ENCODE data around the gene TRAP1. TPM values are rescaled to one million over a fixed set of nuclear protein-coding genes. Genes with fewer than 3 reads are reported as not detected.

Gene TRAP1
- total and polyA plus RNA-seq, 4 donors, result 78.3 to 148 (median 112) TPM

DNA sequence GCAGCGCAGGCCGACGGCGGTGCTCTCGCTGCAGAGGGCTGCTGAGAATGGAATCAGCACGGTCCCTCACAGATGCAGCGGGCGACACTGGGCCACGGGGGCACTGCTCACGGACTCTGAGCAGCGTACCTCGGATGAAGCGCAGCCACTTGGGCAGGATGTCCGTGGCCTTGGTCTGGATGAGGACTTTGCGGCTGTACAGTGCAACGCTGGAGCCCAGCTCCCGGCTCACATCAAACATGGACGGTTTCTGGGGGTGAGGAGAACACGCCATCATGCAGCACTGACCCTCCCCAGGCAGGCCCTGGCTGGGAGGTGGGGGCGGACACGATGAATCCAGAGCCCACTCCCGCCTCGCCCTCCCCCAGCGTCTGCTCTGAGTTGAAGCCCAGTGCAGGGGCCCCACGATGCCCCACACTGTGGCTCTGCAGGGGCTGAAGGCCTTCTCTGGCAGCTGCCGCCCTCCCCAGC is 44.7 kb downstream of the TRAP1 start:
- H3K9me3 ChIP-seq (ENCODE audit: control insufficient read depth in 4 of 4, low read length in 3 of 4), result no peaks in the 10 kb centered on the region
- no peak overlapping the region for H3K9ac ChIP-seq (ENCODE audit: low read depth in 1 of 2, low read length in 2 of 2)
- no peaks in the 10 kb centered on the region for H3K27me3 ChIP-seq (ENCODE audit: control insufficient read depth in 4 of 4, insufficient read depth in 4 of 4, low read length in 3 of 4)
- no peak for TF ChIP-seq ATF3 (IDR thresholded peaks at IDR 0.05)
- TF ChIP-seq ZBTB33 (IDR thresholded peaks at IDR 0.05), result no peak
- no peak for TF ChIP-seq FOXA1 (IDR thresholded peaks at IDR 0.05)
- no peak for TF ChIP-seq HNF4A (conservative IDR thresholded peaks at IDR 0.05)
- TF ChIP-seq REST (IDR thresholded peaks at IDR 0.05), result no peak
- no peak for TF ChIP-seq FOXA2 (IDR thresholded peaks at IDR 0.05)
- no peak for TF ChIP-seq SP1 (IDR thresholded peaks at IDR 0.05)
- no peak for TF ChIP-seq YY1 (IDR thresholded peaks at IDR 0.05)
- no peak for TF ChIP-seq JUND (IDR thresholded peaks at IDR 0.05)
- TF ChIP-seq NR2F2 (IDR thresholded peaks at IDR 0.05), result no peak
- no peak for TF ChIP-seq GABPA (IDR thresholded peaks at IDR 0.05 in 1 of 2, conservative IDR thresholded peaks at IDR 0.05 in 1 of 2)
- TF ChIP-seq EGR1 (IDR thresholded peaks at IDR 0.05; ENCODE audit: low read depth in 2 of 2), result no peak
- TF ChIP-seq RAD21 (IDR thresholded peaks at IDR 0.05), result no peak
- TF ChIP-seq, protein P1, sequence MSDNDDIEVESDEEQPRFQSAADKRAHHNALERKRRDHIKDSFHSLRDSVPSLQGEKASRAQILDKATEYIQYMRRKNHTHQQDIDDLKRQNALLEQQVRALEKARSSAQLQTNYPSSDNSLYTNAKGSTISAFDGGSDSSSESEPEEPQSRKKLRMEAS (IDR thresholded peaks at IDR 0.05), result no peak
- TF ChIP-seq HNF4G (IDR thresholded peaks at IDR 0.05), result no peak
- TF ChIP-seq TAF1 (conservative IDR thresholded peaks at IDR 0.05), result no peak
- TF ChIP-seq, protein P2, sequence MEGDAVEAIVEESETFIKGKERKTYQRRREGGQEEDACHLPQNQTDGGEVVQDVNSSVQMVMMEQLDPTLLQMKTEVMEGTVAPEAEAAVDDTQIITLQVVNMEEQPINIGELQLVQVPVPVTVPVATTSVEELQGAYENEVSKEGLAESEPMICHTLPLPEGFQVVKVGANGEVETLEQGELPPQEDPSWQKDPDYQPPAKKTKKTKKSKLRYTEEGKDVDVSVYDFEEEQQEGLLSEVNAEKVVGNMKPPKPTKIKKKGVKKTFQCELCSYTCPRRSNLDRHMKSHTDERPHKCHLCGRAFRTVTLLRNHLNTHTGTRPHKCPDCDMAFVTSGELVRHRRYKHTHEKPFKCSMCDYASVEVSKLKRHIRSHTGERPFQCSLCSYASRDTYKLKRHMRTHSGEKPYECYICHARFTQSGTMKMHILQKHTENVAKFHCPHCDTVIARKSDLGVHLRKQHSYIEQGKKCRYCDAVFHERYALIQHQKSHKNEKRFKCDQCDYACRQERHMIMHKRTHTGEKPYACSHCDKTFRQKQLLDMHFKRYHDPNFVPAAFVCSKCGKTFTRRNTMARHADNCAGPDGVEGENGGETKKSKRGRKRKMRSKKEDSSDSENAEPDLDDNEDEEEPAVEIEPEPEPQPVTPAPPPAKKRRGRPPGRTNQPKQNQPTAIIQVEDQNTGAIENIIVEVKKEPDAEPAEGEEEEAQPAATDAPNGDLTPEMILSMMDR (IDR thresholded peaks at IDR 0.05; ENCODE audit: low read depth, low read length, missing input control), result no peak
- 97% methylated on average over 26 of the region's 26 CpGs for WGBS
- H3K4me3 ChIP-seq (ENCODE audit: low read depth in 1 of 3, low read length in 3 of 3), result no peak overlapping the region
- H3K27ac ChIP-seq (ENCODE audit: low read depth in 1 of 2, low read length in 2 of 2), result no peak overlapping the region
- H3K36me3 ChIP-seq (ENCODE audit: control insufficient read depth in 4 of 4, insufficient read depth in 3 of 4, low read depth in 1 of 4, low read length in 3 of 4), result peaks cover 20 to 68% (median 23%) of the 10 kb centered on the region in 4 donors
- no peak for DNase-seq (ENCODE audit: low spot score)
- H3K4me1 ChIP-seq (ENCODE audit: control insufficient read depth in 4 of 4, insufficient read depth in 4 of 4, low read length in 3 of 4), result peaks cover 0 to 13% (median 5%) of the 10 kb centered on the region in 4 donors

Data from liver (tissue), 9 donors.